ENCODE results near the gene ADGRG6. TPM values are rescaled to one million over a fixed set of nuclear protein-coding genes. Genes with fewer than 3 reads are reported as not detected.

Gene ADGRG6
- total RNA-seq, 1 donor from 2014 or later = 39.1 TPM

- no peak for DNase-seq (ENCODE audit: low read depth)
- H3K4me3 ChIP-seq (ENCODE audit: low read depth, low read length) = no peak overlapping the region
- no peak for TF ChIP-seq CTCF (IDR thresholded peaks at IDR 0.05; ENCODE audit: insufficient read depth, low read length, poor library complexity, severe bottlenecking)
- no peaks in the 10 kb centered on the region for H3K27me3 ChIP-seq (ENCODE audit: control insufficient read depth, insufficient read depth, low read length)
- no peaks in the 10 kb centered on the region for H3K36me3 ChIP-seq (ENCODE audit: control insufficient read depth, insufficient read depth, low read length)
These were observed 39.6 kb upstream of the ADGRG6 start for GRCh38 chr6:142262231-142262630.

DNA sequence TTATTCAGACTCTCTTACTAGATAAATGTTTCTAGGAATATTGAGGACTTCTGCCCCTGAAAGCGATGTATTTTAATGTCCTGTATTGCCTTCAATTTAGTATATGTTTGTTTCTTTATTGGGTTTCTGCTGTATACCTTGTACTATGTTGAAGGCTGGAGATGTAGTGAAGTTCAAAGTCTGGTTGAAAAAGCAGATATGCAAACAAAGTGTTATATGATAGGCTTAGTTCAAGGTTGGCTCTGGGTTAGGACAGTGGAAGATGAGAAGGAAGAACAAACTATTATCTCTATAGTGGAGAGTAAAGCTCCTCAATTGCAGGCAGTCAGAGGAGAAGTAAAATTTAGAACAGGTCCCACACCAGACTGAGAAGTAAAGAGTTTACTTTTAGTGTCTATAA, 36.3 kb upstream of the ADGRG6 start:
- no peak for TF ChIP-seq CTCF (IDR thresholded peaks at IDR 0.05; ENCODE audit: insufficient read depth, low read length, poor library complexity, severe bottlenecking)

GRCh38 chr6:142266060-142266459, 35.7 kb upstream of the ADGRG6 start:
- no peak for TF ChIP-seq CTCF (IDR thresholded peaks at IDR 0.05; ENCODE audit: insufficient read depth, low read length, poor library complexity, severe bottlenecking)
- Histone ChIP-seq H3K27me3 (ENCODE audit: control insufficient read depth, insufficient read depth, low read length) (no peaks in the 10 kb centered on the region), H3K4me3 (ENCODE audit: low read depth, low read length) (no peak overlapping the region), H3K36me3 (ENCODE audit: control insufficient read depth, insufficient read depth, low read length) (no peaks in the 10 kb centered on the region)
- no peak for DNase-seq (ENCODE audit: low read depth)

More for the DNA sequence above, 36.3 kb upstream of the ADGRG6 start:
- no peaks in the 10 kb centered on the region for H3K27me3 ChIP-seq (ENCODE audit: control insufficient read depth, insufficient read depth, low read length)
- no peak overlapping the region for H3K4me3 ChIP-seq (ENCODE audit: low read depth, low read length)
- DNase-seq (ENCODE audit: low read depth) = no peak
- no peaks in the 10 kb centered on the region for H3K36me3 ChIP-seq (ENCODE audit: control insufficient read depth, insufficient read depth, low read length)

GRCh38 chr6:142271476-142271875, 30.3 kb upstream of the ADGRG6 start:
- Histone ChIP-seq H3K27me3 (ENCODE audit: control insufficient read depth, insufficient read depth, low read length) (no peaks in the 10 kb centered on the region), H3K4me3 (ENCODE audit: low read depth, low read length) (no peak overlapping the region), H3K36me3 (ENCODE audit: control insufficient read depth, insufficient read depth, low read length) (no peaks in the 10 kb centered on the region)
- TF ChIP-seq CTCF (IDR thresholded peaks at IDR 0.05; ENCODE audit: insufficient read depth, low read length, poor library complexity, severe bottlenecking) = no peak
- DNase-seq (ENCODE audit: low read depth) = no peak

GRCh38 chr6:142274656-142275055, 27.2 kb upstream of the ADGRG6 start:
- DNase-seq (ENCODE audit: low read depth) = no peak
- Histone ChIP-seq H3K36me3 (ENCODE audit: control insufficient read depth, insufficient read depth, low read length) (no peaks in the 10 kb centered on the region), H3K4me3 (ENCODE audit: low read depth, low read length) (no peak overlapping the region), H3K27me3 (ENCODE audit: control insufficient read depth, insufficient read depth, low read length) (no peaks in the 10 kb centered on the region)
- TF ChIP-seq CTCF (IDR thresholded peaks at IDR 0.05; ENCODE audit: insufficient read depth, low read length, poor library complexity, severe bottlenecking) = no peak

GRCh38 chr6:142275236-142276006, 26.4 kb upstream of the ADGRG6 start:
- no peaks in the 10 kb centered on the region for H3K27me3 ChIP-seq (ENCODE audit: control insufficient read depth, insufficient read depth, low read length)
- no peak for TF ChIP-seq CTCF (IDR thresholded peaks at IDR 0.05; ENCODE audit: insufficient read depth, low read length, poor library complexity, severe bottlenecking)
- no peak overlapping the region for H3K4me3 ChIP-seq (ENCODE audit: low read depth, low read length)
- DNase-seq (ENCODE audit: low read depth) = peak; percentile 25
- H3K36me3 ChIP-seq (ENCODE audit: control insufficient read depth, insufficient read depth, low read length) = no peaks in the 10 kb centered on the region
